GM12892 (cell line): ENCODE data around the gene RRAS2.

Experiments used
- POLR2A ChIP-seq: IDR thresholded peaks from 2 replicates; pipeline ENCODE4 v1.6.1; 2011; ENCODE audit warnings: low read depth, low read length, control low read depth
- TAF1 ChIP-seq: IDR thresholded peaks from 2 replicates; pipeline ENCODE4 v1.6.1; 2011; ENCODE audit warnings: low read depth, mild to moderate bottlenecking, control low read depth, low read length, borderline replicate concordance

DNA sequence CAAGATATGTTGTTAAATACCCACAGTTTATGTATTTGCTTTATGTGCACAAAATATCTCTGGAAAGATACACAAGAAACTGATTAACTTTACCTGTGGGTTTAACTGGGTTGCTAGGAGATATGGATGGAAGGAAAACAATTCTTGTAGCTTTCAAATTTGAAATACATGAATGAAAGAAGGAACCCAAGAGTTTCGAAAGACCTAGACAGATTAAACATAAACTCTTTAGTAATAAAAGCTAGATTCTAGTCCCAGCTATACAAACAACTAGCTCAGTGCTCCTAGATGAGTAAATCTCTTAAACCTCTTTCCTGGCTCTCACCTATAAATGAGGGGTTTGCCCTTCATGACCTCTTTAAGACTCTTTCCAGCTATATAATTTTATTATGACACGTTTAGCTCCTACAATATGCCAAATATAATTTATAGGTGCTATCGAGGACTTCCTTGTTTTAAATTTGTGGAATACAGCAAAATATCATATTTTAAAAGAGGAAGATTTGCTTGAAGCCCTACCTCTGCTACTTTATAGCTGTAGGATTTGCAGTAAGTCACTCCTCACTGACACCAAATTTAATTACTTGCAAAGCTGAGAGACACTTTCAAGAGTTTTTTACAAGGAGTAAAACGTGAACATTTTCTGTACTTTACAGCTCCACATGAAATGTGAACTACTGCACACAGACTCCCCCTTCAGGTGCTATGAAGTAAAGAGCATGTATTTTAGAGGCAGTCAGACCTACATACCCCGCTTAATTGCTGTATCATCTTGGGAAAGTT lies 50.7 kb downstream of the RRAS2 start:
- no peak for TF ChIP-seq POLR2A
- no peak for TF ChIP-seq TAF1
